ENCODE data around the gene LIMS2. TPM values are rescaled to one million over a fixed set of nuclear protein-coding genes. Genes with fewer than 3 reads are reported as not detected.

The LIMS2 gene
- total and polyA plus RNA-seq, 2 of the 8 experiments (the other 6 are each of a cell fraction or from before 2014, with no cell fraction given): 3.3 to 4.8 TPM

- TF ChIP-seq TBP (IDR thresholded peaks at IDR 0.05; ENCODE audit: low read depth, low read length): no peak
- no peak for TF ChIP-seq CBX8 (IDR thresholded peaks at IDR 0.05; ENCODE audit: borderline replicate concordance, low read depth, low read length)
- TF ChIP-seq SRF (IDR thresholded peaks at IDR 0.05; ENCODE audit: low read depth, low read length): no peak
- no peak for TF ChIP-seq BACH1 (IDR thresholded peaks at IDR 0.05; ENCODE audit: low read length)
- no peak for TF ChIP-seq KDM1A (IDR thresholded peaks at IDR 0.05; ENCODE audit: borderline replicate concordance, low read length)
- TF ChIP-seq POU5F1 (IDR thresholded peaks at IDR 0.05; ENCODE audit: low read depth, low read length): no peak
- no peak for TF ChIP-seq CHD2 (IDR thresholded peaks at IDR 0.05; ENCODE audit: low read length)
- TF ChIP-seq ASH2L (IDR thresholded peaks at IDR 0.05; ENCODE audit: low read length): no peak
- TF ChIP-seq BRCA1 (IDR thresholded peaks at IDR 0.05; ENCODE audit: low read depth, low read length): no peak
- no peak for TF ChIP-seq RAD21 (IDR thresholded peaks at IDR 0.05 in 1 of 2, conservative IDR thresholded peaks at IDR 0.05 in 1 of 2; ENCODE audit: low read depth in 2 of 2, low read length in 2 of 2)
These were observed 27.2 kb upstream of the LIMS2 start (continued) for GRCh38 chr2:127702395-127703009.
